ENCODE measurements around the gene ARHGEF19. TPM values are rescaled to one million over a fixed set of nuclear protein-coding genes. Genes with fewer than 3 reads are reported as not detected.
A peak's percentile ranks its signal among the peaks of the same experiment; 100 is the strongest.

The ARHGEF19 gene
- total and polyA plus RNA-seq, 2 of the 4 experiments (the other 2 are of a cell fraction), result 4.5 to 16.8 TPM

- H3K79me1 ChIP-seq (ENCODE audit: low read depth in 1 of 2, low read length in 2 of 2), result peaks cover 5 to 20% of the 10 kb centered on the region in 2 experiments; a peak in 3 of 4 replicates
- H3K56ac ChIP-seq (ENCODE audit: extremely low read depth, insufficient read depth, low read length), result no peak overlapping the region
- H2BK5ac ChIP-seq (ENCODE audit: low read depth, low read length, poor library complexity, severe bottlenecking), result no peak overlapping the region
- 73% methylated on average over 5 of the region's 13 CpGs; no CpG with 5 or more reads in 1 of the 2 experiments for WGBS, 2 experiments (ENCODE audit: extremely low coverage in 2 of 2, insufficient read length in 1 of 2)
- H3K4me3 ChIP-seq (ENCODE audit: insufficient read depth, low read depth, low read length), result no peak overlapping the region
- dilution Hi-C loops (cut with HindIII; ENCODE audit: low sequenced_read_pairs, unreplicated experiment) (no loop called here), intact Hi-C loops (cut with micrococcal nuclease) (loop anchor here (5.0 kb wide), 1 partner anchor 386 kb away; no protein-coding TSS in a partner anchor), in situ Hi-C loops (cut with MboI; ENCODE audit: low sequenced_read_pairs) (loop anchor here (5.0 to 25.0 kb wide), 2 partner anchors 106 to 396 kb away; no protein-coding TSS in a partner anchor)
- H3K23ac ChIP-seq (ENCODE audit: low read depth, low read length), result no peak overlapping the region
- no peak overlapping the region for H3K27ac ChIP-seq (ENCODE audit: insufficient read depth, low read length)
- H3K9ac ChIP-seq (ENCODE audit: low read depth, low read length), result no peak overlapping the region
- no peak overlapping the region for H4K5ac ChIP-seq (ENCODE audit: low read depth, low read length)
- peaks cover 5% of the 10 kb centered on the region for H3K9me1 ChIP-seq (ENCODE audit: insufficient read depth, low read length)
- H2BK20ac ChIP-seq (ENCODE audit: low read depth, low read length), result peak overlapping the region; percentile 67
- H4K91ac ChIP-seq (ENCODE audit: insufficient read depth, low read depth, low read length), result no peak overlapping the region
- DNase-seq, result peak; percentile 78
- H3K4me1 ChIP-seq (ENCODE audit: control insufficient read depth, insufficient read depth, low read length), result peaks cover 19% of the 10 kb centered on the region
- H3K4ac ChIP-seq (ENCODE audit: low read depth, low read length), result peak overlapping the region; percentile 49
- H4K8ac ChIP-seq (ENCODE audit: low read depth in 2 of 2, low read length in 2 of 2), result peak overlapping the region in 1 of 2 experiments; percentile 9; a peak in 2 of 4 replicates
- TF ChIP-seq CEBPB (IDR thresholded peaks at IDR 0.05; ENCODE audit: low read depth, low read length) (peak; percentile 77), RCOR1 (IDR thresholded peaks at IDR 0.05; ENCODE audit: insufficient replicate concordance, low read length) (no peak)
- no peaks in the 10 kb centered on the region for H3K36me3 ChIP-seq (ENCODE audit: control insufficient read depth, insufficient read depth, low read length)
- peak overlapping the region; percentile 62; the same call in 1 of the 2 replicates for H2AK5ac ChIP-seq (ENCODE audit: low read depth, low read length)
- peak overlapping the region; percentile 35 for H2AK9ac ChIP-seq (replicated peaks; ENCODE audit: low read depth, low read length, poor library complexity)
- no peaks in the 10 kb centered on the region for H3K9me3 ChIP-seq (ENCODE audit: control insufficient read depth, insufficient read depth, low read length)
- no peak overlapping the region for H3K14ac ChIP-seq (replicated peaks; ENCODE audit: low read depth, low read length)
- no peak overlapping the region for H3K4me2 ChIP-seq (ENCODE audit: low read depth, low read length)
- H4K20me1 ChIP-seq (ENCODE audit: insufficient read depth, low read length), result no peaks in the 10 kb centered on the region
- POLR2A ChIA-PET (ENCODE audit: unreplicated experiment), result no interaction called here
- CTCF ChIA-PET, result interaction anchor here (1.0 kb wide), 1 partner anchor 103 kb away, joined by 5 read pairs; no protein-coding TSS in a partner anchor
- H2BK120ac ChIP-seq (ENCODE audit: low read depth, low read length), result peak overlapping the region; percentile 60
- no peak overlapping the region for H3K18ac ChIP-seq (ENCODE audit: low read depth, low read length)
- ATAC-seq (ENCODE audit: low read depth), result no peak
- BruUV-seq (replicated peaks), result no TSS peak
- H2BK15ac ChIP-seq (ENCODE audit: low read depth, low read length), result peak overlapping the region; percentile 72; the same call in 2 of the 3 replicates
- H3K27me3 ChIP-seq (ENCODE audit: control insufficient read depth, insufficient read depth, low read length), result no peaks in the 10 kb centered on the region
- no peak overlapping the region for H2AFZ ChIP-seq (replicated peaks; ENCODE audit: low read length, poor library complexity)
These were observed 29.3 kb downstream of the ARHGEF19 start for GRCh38 chr1:16183179-16183578.
